Measurements from ENCODE around the gene MON1A.
"Not testable (repeated sequence)": the region's sequence is repeated elsewhere in the genome, so short reads cannot be mapped to it uniquely, and the experiment has no call there.

MON1A gene

GRCh38 chr3:49930168-49930690 is 618 bp upstream of the MON1A start:
- Mint-ChIP-seq H3K36me3 (no peaks in the 10 kb centered on the region), H3K9me3 (no peaks in the 10 kb centered on the region), H3K4me3 (peak overlapping the region; percentile 85), H3K27me3 (no peaks in the 10 kb centered on the region), H3K4me1 (peaks cover 21% of the 10 kb centered on the region), H3K27ac (peak overlapping the region; percentile 84)
- no peak for ATAC-seq

GRCh38 chr3:49928481-49929017 is 1.1 kb downstream of the MON1A start:
- H3K27ac Mint-ChIP-seq, result peak overlapping the region; percentile 84
- H3K36me3 Mint-ChIP-seq, result no peaks in the 10 kb centered on the region
- no peaks in the 10 kb centered on the region for H3K9me3 Mint-ChIP-seq
- peak overlapping the region; percentile 85 for H3K4me3 Mint-ChIP-seq
- peaks cover 21% of the 10 kb centered on the region for H3K4me1 Mint-ChIP-seq
- H3K27me3 Mint-ChIP-seq, result no peaks in the 10 kb centered on the region
- ATAC-seq, result no peak

- no peak overlapping the region for H3K4me3 Mint-ChIP-seq
- H3K4me1 Mint-ChIP-seq, result peaks cover 21% of the 10 kb centered on the region
- no peaks in the 10 kb centered on the region for H3K27me3 Mint-ChIP-seq
- H3K36me3 Mint-ChIP-seq, result no peaks in the 10 kb centered on the region
- H3K9me3 Mint-ChIP-seq, result no peaks in the 10 kb centered on the region
- ATAC-seq, result no peak
- no peak overlapping the region for H3K27ac Mint-ChIP-seq
Measured at GRCh38 chr3:49927798-49928197, 1.8 kb downstream of the MON1A start.

GRCh38 chr3:49926117-49926728 is 3.4 kb downstream of the MON1A start:
- H3K36me3 Mint-ChIP-seq, result peaks cover 6% of the 10 kb centered on the region
- peak overlapping the region; percentile 1 for H3K27ac Mint-ChIP-seq

GRCh38 chr3:49925485-49925884 is 4.1 kb downstream of the MON1A start:
- no peak for ATAC-seq
- no peaks in the 10 kb centered on the region for H3K9me3 Mint-ChIP-seq
- H3K4me3 Mint-ChIP-seq, result no peak overlapping the region
- H3K36me3 Mint-ChIP-seq, result peaks cover 6% of the 10 kb centered on the region
- H3K4me1 Mint-ChIP-seq, result peaks cover 21% of the 10 kb centered on the region
- H3K27me3 Mint-ChIP-seq, result no peaks in the 10 kb centered on the region
- H3K27ac Mint-ChIP-seq, result no peak overlapping the region

More at GRCh38 chr3:49926117-49926728, 3.4 kb downstream of the MON1A start:
- Mint-ChIP-seq H3K4me3 (no peak overlapping the region), H3K4me1 (peaks cover 21% of the 10 kb centered on the region), H3K9me3 (no peaks in the 10 kb centered on the region), H3K27me3 (no peaks in the 10 kb centered on the region)
- no peak for ATAC-seq

- Mint-ChIP-seq H3K36me3 (peaks cover 6% of the 10 kb centered on the region), H3K4me1 (peaks cover 17% of the 10 kb centered on the region), H3K27ac (no peak overlapping the region), H3K9me3 (no peaks in the 10 kb centered on the region), H3K4me3 (no peak overlapping the region), H3K27me3 (no peaks in the 10 kb centered on the region)
- no peak for ATAC-seq
Measured at GRCh38 chr3:49924683-49925082, 4.9 kb downstream of the MON1A start.

- H3K27me3 Mint-ChIP-seq, H3K4me3 Mint-ChIP-seq, ATAC-seq, H3K4me1 Mint-ChIP-seq, H3K9me3 Mint-ChIP-seq, H3K36me3 Mint-ChIP-seq, H3K27ac Mint-ChIP-seq: not testable (repeated sequence)
Measured at GRCh38 chr3:49917806-49918590, 11.6 kb downstream of the MON1A start.

- Mint-ChIP-seq H3K9me3 (no peaks in the 10 kb centered on the region), H3K27ac (no peak overlapping the region), H3K36me3 (peaks cover 12% of the 10 kb centered on the region), H3K4me3 (no peak overlapping the region), H3K4me1 (no peaks in the 10 kb centered on the region), H3K27me3 (no peaks in the 10 kb centered on the region)
- ATAC-seq, result no peak
Measured at GRCh38 chr3:49916686-49917085, 12.9 kb downstream of the MON1A start.

GRCh38 chr3:49914906-49915305 is 14.7 kb downstream of the MON1A start:
- no peaks in the 10 kb centered on the region for H3K4me1 Mint-ChIP-seq
- no peaks in the 10 kb centered on the region for H3K9me3 Mint-ChIP-seq
- H3K4me3 Mint-ChIP-seq, result no peak overlapping the region
- no peak for ATAC-seq
- H3K27ac Mint-ChIP-seq, result no peak overlapping the region
- peaks cover 29% of the 10 kb centered on the region for H3K36me3 Mint-ChIP-seq
- no peaks in the 10 kb centered on the region for H3K27me3 Mint-ChIP-seq

- ATAC-seq, result no peak
- Mint-ChIP-seq H3K4me1 (no peaks in the 10 kb centered on the region), H3K9me3 (no peaks in the 10 kb centered on the region), H3K36me3 (peaks cover 33% of the 10 kb centered on the region), H3K4me3 (no peak overlapping the region), H3K27me3 (no peaks in the 10 kb centered on the region), H3K27ac (no peak overlapping the region)
Measured at GRCh38 chr3:49912881-49913281, 16.7 kb downstream of the MON1A start.

- H3K27ac Mint-ChIP-seq, result no peak overlapping the region
- ATAC-seq, result no peak
- H3K36me3 Mint-ChIP-seq, result peaks cover 33% of the 10 kb centered on the region
- no peaks in the 10 kb centered on the region for H3K9me3 Mint-ChIP-seq
- H3K27me3 Mint-ChIP-seq, result no peaks in the 10 kb centered on the region
- no peak overlapping the region for H3K4me3 Mint-ChIP-seq
- H3K4me1 Mint-ChIP-seq, result peaks cover 3% of the 10 kb centered on the region
Measured at GRCh38 chr3:49911611-49912010, 18.0 kb downstream of the MON1A start.

- ATAC-seq, result no peak
- Mint-ChIP-seq H3K27ac (no peak overlapping the region), H3K27me3 (no peaks in the 10 kb centered on the region), H3K9me3 (no peaks in the 10 kb centered on the region), H3K4me1 (peaks cover 9% of the 10 kb centered on the region), H3K4me3 (no peak overlapping the region), H3K36me3 (peaks cover 33% of the 10 kb centered on the region)
Measured at GRCh38 chr3:49911124-49911420, 18.5 kb downstream of the MON1A start.

- Mint-ChIP-seq H3K9me3 (no peaks in the 10 kb centered on the region), H3K36me3 (peaks cover 33% of the 10 kb centered on the region), H3K27ac (no peak overlapping the region), H3K4me1 (peaks cover 14% of the 10 kb centered on the region), H3K27me3 (no peaks in the 10 kb centered on the region), H3K4me3 (no peak overlapping the region)
- ATAC-seq, result no peak
Measured at GRCh38 chr3:49910409-49911123, 19.0 kb downstream of the MON1A start.

- H3K27ac Mint-ChIP-seq, result no peak overlapping the region
- H3K36me3 Mint-ChIP-seq, result peaks cover 33% of the 10 kb centered on the region
- H3K27me3 Mint-ChIP-seq, result no peaks in the 10 kb centered on the region
- no peaks in the 10 kb centered on the region for H3K9me3 Mint-ChIP-seq
- H3K4me1 Mint-ChIP-seq, result peaks cover 27% of the 10 kb centered on the region
- no peak for ATAC-seq
- no peak overlapping the region for H3K4me3 Mint-ChIP-seq
Measured at GRCh38 chr3:49908373-49909199, 21.0 kb downstream of the MON1A start.
